Epithelial cell of proximal tubule (primary cell): ENCODE measurements around the gene ENOX1. TPM values are rescaled to one million over a fixed set of nuclear protein-coding genes. Genes with fewer than 3 reads are reported as not detected.

Experiments
- DNase-seq: peaks from one replicate; pipeline ENCODE4 v3.0.0-alpha.2; 2011; ENCODE audit warnings: low read depth
- H3K4me3 ChIP-seq: 2 replicates; pipeline ENCODE4 v1.5.1; 2011; ENCODE audit warnings: low read depth, mild to moderate bottlenecking, low read length
- total RNA-seq: library from RNA; depleted of rRNA; stranded (reverse); fragments of >200 nt; gene quantifications from 2 replicates; pipeline ENCODE4 v1.2.3, GENCODE V29; 2015
- TF ChIP-seq, protein P1 (sequence below): conservative IDR thresholded peaks from 2 replicates; pipeline ENCODE4 v1.5.1; 2012; ENCODE audit warnings: low read depth, mild to moderate bottlenecking, low read length

Gene ENOX1
- total RNA-seq, 1 donor from 2014 or later: 0.17 TPM

- DNase-seq: no peak
- H3K4me3 ChIP-seq: no peak overlapping the region
- TF ChIP-seq, protein P1, sequence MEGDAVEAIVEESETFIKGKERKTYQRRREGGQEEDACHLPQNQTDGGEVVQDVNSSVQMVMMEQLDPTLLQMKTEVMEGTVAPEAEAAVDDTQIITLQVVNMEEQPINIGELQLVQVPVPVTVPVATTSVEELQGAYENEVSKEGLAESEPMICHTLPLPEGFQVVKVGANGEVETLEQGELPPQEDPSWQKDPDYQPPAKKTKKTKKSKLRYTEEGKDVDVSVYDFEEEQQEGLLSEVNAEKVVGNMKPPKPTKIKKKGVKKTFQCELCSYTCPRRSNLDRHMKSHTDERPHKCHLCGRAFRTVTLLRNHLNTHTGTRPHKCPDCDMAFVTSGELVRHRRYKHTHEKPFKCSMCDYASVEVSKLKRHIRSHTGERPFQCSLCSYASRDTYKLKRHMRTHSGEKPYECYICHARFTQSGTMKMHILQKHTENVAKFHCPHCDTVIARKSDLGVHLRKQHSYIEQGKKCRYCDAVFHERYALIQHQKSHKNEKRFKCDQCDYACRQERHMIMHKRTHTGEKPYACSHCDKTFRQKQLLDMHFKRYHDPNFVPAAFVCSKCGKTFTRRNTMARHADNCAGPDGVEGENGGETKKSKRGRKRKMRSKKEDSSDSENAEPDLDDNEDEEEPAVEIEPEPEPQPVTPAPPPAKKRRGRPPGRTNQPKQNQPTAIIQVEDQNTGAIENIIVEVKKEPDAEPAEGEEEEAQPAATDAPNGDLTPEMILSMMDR: no peak
Measured at GRCh38 chr13:43220873-43221595, 565.7 kb downstream of the ENOX1 start.

DNA sequence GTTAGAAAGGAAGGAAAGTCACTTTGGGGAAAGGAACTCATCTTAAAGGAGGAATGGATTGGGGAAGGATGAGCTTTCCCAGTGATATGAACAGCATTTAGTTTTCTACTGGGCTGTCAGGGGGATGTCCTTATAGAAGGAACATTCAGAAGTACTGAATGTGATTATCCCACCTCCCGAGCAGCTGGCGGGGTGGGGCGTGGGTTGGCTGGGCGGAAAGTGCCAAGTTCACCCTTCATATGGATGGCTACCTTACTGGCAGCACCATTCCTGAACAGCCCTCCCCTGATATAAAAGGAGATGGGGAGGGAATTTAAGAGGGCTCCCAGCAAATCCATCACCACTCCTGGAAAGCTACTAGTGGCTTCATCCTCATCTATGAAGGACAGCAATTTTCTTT, 572.6 kb downstream of the ENOX1 start:
- DNase-seq: no peak
- no peak overlapping the region for H3K4me3 ChIP-seq
- TF ChIP-seq, protein P1: no peak

GRCh38 chr13:43206838-43207237, 579.9 kb downstream of the ENOX1 start:
- no peak for DNase-seq
- no peak overlapping the region for H3K4me3 ChIP-seq
- TF ChIP-seq, protein P1: no peak

- no peak overlapping the region for H3K4me3 ChIP-seq
- DNase-seq: no peak
- TF ChIP-seq, protein P1: no peak
Measured at GRCh38 chr13:43205416-43205815, 581.4 kb downstream of the ENOX1 start.

- H3K4me3 ChIP-seq: no peak overlapping the region
- no peak for DNase-seq
- TF ChIP-seq, protein P1: no peak
Measured at GRCh38 chr13:43204591-43204990, 582.2 kb downstream of the ENOX1 start.

DNA sequence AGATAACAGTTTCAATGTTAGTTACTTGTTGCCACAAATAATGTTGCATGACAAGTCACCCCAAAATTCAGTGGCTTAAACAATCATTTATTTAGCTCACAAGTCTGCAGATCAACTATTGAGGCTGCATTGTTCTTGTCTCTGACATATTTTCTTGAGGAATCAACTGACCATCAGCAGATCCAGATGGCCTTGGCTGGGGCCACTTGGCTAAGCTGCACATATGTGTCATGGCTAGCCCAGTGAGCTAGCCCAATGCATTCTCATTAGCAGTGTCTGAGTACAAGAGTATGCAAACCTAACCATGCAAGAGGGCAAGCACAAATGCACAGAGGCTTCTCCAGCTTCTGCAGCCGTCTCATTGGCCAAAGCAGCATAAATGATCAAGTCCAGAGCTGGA, 583.0 kb downstream of the ENOX1 start:
- TF ChIP-seq, protein P1: no peak
- H3K4me3 ChIP-seq: no peak overlapping the region

GRCh38 chr13:43200736-43201135, 586.0 kb downstream of the ENOX1 start:
- TF ChIP-seq, protein P1: no peak
- H3K4me3 ChIP-seq: no peak overlapping the region
- DNase-seq: no peak

More for the DNA sequence above, 583.0 kb downstream of the ENOX1 start:
- no peak for DNase-seq
